SU-DHL-6 (cell line): ENCODE data around the gene WDR64.

Experiments used
- EZH2phosphoT487 ChIP-seq: fragments of 200-600 bp; sonication (generic), shearing (Covaris generic); conservative IDR thresholded peaks from 2 replicates; pipeline ENCODE4 v1.6.1; 2018; ENCODE audit warnings: mild to moderate bottlenecking, antibody characterized with exemption, low read length, moderate library complexity, mixed read lengths
- TF ChIP-seq, protein P1 (sequence below): fragments of 200-600 bp; sonication (generic); IDR thresholded peaks from one replicate; pipeline ENCODE4 v1.5.1; 2017; ENCODE audit warnings: antibody characterized with exemption, mild to moderate bottlenecking, low read length, moderate library complexity; ENCODE audit not compliant: insufficient read depth, poor library complexity, severe bottlenecking

DNA sequence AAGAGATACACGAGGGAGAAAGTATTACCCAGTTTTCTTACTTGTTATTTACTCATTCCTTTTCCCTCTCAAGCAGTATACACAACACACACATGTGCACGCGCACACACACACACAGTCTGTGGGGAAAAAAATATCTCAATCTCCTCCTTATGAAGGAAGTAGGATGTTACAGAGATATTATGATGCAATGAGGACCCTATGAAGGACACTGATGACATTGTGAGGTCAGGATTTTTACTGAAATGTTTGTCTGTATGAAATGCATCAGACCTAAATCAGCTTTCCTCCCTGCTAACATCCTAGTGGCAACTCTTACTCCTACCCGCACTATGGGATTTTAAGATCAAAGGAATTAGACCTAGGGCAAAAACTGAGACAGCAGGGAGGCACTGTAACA lies at the start of gene WDR64:
- TF ChIP-seq, protein P1, sequence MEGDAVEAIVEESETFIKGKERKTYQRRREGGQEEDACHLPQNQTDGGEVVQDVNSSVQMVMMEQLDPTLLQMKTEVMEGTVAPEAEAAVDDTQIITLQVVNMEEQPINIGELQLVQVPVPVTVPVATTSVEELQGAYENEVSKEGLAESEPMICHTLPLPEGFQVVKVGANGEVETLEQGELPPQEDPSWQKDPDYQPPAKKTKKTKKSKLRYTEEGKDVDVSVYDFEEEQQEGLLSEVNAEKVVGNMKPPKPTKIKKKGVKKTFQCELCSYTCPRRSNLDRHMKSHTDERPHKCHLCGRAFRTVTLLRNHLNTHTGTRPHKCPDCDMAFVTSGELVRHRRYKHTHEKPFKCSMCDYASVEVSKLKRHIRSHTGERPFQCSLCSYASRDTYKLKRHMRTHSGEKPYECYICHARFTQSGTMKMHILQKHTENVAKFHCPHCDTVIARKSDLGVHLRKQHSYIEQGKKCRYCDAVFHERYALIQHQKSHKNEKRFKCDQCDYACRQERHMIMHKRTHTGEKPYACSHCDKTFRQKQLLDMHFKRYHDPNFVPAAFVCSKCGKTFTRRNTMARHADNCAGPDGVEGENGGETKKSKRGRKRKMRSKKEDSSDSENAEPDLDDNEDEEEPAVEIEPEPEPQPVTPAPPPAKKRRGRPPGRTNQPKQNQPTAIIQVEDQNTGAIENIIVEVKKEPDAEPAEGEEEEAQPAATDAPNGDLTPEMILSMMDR: no peak
- TF ChIP-seq EZH2phosphoT487: no peak
